Erythroblast (primary cell): ENCODE results near the gene CHID1.

Experiments
- DNase-seq, 2 experiments: peaks; one replicate each; lab custom pipeline; 2025; lab: John Stamatoyannopoulos, UW
- GATA1 ChIP-seq: IDR thresholded peaks from 2 replicates; pipeline ENCODE4 v1.6.1; 2011; ENCODE audit warnings: low read depth, mild to moderate bottlenecking, control low read depth, low read length, moderate library complexity
- POLR2A ChIP-seq: IDR thresholded peaks from 2 replicates; pipeline ENCODE4 v1.6.1; 2011; ENCODE audit warnings: mild to moderate bottlenecking, low read length

Gene CHID1

DNA sequence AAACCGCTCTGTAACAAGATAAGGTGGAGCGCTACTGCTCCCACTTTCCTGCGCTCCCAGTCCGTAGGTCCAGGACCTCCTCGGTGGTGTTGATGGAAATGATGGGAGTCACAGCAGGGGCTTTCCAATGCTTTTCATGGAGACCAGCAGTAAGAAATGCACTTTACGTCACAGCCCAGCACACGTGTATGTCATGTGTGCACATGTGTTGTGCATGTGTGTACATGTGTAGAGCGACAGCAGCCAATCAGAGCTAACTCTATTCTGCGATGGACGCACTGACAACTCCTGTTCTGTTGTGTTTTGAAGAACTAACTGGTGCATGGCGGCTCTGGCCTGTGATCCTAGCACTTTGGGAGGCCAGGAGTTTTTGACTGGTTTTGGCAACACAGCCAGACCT is 1.2 kb downstream of the CHID1 start:
- TF ChIP-seq GATA1 (no peak), POLR2A (no peak)

DNA sequence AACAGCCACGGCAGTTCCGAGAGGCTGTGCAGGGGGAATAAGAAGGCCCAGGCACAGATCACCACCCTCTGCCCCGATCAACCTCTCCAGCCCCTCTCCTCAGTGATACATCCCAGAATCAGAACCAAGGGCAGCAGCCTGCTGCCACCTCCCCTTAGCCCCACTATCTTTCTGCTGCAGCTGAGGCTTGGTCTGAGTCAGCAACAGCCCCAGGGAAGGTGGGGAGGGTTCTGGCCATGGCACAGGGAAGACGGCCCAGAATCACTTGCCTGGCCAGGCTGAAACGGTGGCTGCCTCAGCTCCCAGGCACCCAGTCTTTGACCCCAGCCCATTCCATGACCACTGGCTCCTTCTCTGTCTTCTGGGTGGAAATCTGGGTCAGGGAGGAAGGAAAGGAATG is 2.3 kb downstream of the CHID1 start:
- TF ChIP-seq POLR2A (peak; percentile 83), GATA1 (no peak)
- peak; percentile 95 for DNase-seq

More for the DNA sequence above, 1.2 kb downstream of the CHID1 start:
- DNase-seq, result no peak

DNA sequence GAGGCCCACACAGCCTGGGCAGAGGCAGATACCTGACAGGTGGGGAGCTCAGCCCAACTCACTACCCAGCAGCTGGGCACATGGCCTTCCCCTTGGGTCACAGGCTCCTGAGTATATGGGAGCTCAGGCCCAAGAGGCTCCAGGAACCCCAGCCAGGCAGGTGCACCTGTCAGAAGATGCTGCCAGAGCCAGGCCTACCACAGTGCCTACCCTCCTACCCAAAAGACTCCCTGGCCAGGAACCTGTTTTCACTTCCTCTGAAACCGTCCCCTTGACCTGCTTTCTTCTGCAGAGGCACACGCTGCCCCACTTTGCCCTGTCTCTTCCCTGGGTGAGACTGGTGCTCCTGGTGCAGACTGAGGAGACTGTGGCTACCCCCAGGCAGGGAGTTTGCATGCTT is 2.9 kb downstream of the CHID1 start:
- no peak for DNase-seq
- TF ChIP-seq POLR2A (no peak), GATA1 (no peak)

DNA sequence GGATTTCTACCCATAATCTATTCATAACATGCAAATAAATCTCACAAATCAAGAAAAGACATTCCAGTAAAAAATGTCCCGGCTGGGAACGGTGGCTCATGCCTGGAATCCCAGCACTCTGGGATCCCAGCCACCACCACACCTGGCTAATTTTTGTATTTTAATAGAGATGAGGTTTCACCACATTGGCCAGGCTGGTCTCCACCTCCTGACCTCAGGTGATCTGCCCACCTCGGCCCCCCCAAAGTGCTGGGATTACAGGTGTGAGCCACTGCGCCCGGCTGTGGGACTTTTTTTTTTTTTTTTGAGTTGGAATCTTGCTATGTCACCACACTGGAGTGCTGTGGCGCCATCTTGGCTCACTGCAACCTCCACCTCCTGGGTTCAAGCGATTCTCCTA is 4.7 kb downstream of the CHID1 start:
- TF ChIP-seq GATA1, result no peak
- no peak for TF ChIP-seq POLR2A
- no peak for DNase-seq

DNA sequence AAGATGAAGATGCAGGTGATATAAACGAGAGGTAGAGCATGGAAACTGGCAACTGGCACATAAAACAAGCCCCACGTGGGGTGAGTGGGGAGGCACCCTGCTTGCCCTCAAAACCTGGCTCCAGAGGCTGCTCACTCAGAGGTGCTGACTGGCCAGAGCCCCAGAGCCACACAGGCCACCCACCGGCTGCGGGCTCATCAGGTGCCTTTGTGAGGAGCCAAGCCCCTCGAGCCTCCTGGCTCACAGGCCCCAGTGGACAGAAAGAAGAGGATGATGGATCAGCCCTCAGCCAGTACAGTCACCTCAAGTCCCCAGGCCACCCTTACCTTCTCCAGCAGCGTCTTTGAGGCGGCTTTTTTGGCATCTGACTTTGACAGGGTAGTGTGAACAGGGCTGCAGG is 6.2 kb downstream of the CHID1 start:
- TF ChIP-seq POLR2A (no peak), GATA1 (no peak)
- DNase-seq, result no peak

DNA sequence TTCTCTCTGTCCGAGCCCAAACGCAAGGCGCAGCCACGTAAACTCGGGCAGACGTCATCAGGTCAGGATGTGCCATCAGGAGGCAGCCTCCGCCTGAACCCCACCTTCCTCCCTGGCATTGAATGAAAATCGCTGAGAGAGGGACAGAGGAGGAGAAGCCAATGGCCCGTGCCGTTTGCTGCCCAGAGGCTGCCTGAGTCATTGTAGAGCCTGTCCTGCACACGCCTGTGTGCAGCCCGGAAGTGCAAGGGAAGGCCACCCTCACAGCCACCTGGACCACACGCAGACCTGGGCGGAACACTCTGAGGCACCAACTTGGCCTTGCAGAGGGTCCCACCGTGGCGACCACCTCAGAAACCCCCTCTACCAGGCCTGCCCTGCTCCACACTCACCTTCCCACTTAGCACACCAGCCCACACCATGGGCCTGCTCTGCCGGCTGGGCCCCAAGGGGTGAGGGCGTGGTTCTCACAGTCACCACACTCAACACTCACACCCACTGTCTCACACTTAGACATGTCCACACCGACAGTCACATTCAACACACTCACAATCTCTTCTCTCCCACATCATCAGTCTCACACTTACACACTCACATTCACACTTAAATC is 9.1 kb downstream of the CHID1 start:
- TF ChIP-seq POLR2A (no peak), GATA1 (no peak)
- no peak for DNase-seq

DNA sequence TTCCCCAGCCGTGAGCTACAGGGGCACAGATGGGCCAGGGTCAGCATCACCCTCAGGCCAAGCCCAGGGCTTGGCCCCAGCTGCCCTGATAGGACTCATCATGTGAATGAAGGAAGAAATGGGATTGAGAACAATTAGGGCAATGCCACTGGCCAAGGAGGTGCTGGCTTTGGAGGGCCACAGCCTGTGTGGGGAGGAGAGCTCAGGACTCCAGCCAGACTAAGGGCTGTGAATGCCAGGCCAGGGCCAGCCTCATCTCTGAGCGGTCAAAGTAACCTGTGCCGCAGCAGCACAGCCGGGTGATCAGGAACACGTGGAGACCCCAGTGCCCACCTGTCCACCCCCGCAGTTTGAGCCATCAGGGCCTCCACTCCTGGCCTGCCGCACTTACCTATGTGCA is 10.1 kb downstream of the CHID1 start:
- no peak for DNase-seq
- TF ChIP-seq GATA1 (no peak), POLR2A (no peak)

DNA sequence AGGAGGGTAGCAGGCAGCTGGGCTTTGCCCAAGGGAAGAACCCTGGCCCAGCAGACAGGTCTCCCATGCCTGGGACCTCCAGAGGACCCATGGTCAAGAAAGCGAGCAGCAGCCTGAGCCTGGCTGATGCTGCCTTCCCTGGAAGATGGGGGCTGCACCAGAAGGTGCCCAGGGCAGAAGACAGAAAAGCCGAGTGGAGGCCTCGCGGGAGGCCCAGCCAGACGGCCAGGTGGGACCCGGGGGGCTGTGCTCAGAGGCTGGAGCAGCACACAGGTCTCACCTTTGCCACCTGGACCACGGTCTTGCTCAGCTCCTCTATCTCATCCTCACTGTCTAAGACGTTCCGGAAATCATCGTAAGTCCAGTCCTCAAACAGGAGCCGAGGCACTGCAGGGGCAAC is 10.9 kb downstream of the CHID1 start:
- no peak for DNase-seq
- no peak for TF ChIP-seq POLR2A
- TF ChIP-seq GATA1, result no peak

DNA sequence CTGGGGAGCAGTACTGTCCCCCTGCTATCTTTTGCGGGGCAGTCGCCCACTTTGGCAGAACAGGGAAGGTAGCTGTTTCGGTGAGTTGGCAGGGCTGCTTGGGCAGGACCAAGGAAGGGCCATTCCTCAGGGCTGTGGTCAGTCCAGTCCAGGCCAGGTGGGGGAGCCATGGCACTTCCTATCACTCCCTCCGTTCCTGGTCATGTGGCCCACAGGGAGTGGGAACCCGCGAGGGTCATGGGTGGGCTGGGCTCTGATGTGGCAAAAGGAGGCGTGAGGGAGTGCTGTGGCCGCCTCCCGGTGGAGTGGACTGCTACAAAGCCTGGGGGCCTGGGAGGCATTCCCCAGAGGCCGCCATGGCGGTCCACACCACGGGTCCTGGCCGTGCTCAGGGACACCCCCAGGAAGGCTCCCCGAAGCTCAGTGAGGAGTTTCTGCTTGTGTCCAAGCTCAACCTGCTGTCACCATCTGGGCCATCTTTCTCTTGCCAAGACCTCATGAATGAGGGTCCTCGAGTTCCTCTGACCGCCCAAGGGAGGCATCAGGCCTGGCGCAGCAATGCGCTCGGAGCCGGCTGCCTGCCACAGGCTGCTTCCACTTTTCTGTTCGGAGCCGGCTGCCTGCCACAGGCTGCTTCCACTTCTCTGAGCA is 11.9 kb downstream of the CHID1 start:
- TF ChIP-seq POLR2A, result no peak
- TF ChIP-seq GATA1, result no peak
- DNase-seq, result peak; percentile 37 to 56

DNA sequence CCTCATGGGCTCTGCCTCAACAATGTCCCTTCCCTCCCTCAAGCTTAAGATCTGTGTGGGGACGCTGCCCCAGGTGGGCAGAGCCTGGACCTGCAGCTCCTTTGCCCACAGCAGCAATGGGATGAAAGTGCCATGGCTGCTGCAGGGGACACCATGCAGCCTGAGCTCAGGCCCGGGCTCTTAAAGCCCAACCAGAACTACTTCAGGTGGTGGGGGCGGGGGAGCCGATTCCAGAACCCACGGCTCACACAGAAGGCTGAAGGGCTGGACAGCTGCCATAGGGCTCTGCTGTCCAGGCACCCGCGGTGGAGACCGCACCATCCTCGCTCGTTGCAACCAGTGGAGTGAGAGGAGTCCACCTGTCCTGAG is 12.5 kb downstream of the CHID1 start:
- DNase-seq, result peak; percentile 38 to 49
- no peak for TF ChIP-seq GATA1
- peak; percentile 3 for TF ChIP-seq POLR2A

DNA sequence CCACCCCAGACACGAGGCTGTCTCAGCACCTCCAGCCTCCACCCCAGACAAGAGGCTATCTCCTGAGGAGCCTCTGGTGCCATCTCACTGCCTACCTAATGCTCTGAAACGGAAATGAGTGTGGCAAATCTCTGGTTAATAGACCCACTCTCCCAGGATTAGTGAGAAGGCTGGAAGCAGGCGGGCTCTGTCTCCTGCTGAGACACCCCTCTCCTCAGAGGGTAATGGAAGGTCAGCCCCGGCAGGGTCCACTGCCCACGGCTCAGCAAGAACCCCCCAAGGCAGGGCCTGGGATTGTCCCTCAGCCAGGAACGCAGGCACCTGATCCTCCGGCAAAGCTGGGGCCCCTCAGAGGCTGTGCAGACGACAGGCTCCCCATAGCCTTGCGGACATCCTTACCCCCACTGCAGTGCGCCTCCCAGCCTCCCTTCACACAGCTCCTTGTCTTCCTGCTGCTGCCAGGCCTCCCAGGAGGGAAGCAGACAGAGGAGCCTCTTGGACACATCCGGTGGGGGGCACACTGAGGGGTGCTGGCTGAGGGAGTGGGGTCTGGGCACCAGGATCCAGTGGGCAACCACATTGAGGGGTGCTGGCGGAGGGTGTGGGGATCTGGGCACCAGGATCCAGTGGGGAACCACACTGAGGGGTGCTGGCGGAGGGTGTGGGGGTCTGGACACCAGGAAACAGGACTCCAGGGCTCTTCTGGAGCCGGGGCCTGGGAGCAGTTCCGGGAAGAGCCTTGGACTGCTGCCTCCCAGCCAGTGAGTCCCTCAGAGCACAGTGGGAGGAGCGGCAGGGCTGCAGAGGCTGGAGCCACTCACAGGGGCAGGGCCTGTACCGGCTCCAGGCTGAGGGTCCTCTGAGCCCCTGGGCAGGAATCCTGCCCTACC is 13.1 kb downstream of the CHID1 start:
- TF ChIP-seq GATA1 (no peak), POLR2A (peak; percentile 9)
- DNase-seq, result no peak

DNA sequence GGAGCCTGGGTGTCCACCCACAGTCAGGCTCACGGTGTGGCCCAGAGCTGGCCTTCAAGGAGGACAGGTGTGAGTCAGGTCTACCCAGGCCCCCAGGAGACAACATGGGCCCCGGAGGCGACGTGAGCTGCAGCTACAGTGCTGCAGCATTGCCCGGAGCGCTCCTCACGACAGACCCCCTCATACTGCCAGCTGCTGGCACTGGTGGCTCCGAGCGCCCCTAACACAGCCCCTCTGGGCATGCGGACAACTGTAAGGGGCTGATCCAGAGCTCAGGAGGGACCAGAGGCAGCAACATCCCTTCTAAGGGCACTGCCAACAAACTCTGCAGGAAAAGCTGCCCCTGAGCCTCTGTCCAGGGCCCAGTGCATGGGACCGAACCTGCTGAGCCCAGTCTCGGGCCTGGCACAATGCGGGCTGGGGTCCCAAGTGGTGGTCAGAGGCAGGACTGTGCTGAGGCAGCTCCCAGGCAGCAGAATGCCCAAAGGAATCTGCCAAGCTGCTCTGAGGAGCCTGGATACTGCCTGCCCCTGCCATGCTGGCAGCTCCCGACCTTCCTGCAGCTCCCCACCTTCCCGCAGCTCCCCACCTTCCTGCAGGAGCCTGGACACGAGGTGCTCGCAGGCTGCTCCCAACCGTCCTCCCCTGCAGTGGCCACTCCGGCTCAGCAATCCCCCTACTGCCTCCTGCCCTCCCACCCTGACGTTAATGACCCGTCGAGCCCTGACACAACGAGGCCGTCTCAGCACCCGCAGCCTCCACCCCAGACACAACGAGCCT is 15.1 kb downstream of the CHID1 start:
- no peak for DNase-seq
- TF ChIP-seq POLR2A, result no peak
- no peak for TF ChIP-seq GATA1

DNA sequence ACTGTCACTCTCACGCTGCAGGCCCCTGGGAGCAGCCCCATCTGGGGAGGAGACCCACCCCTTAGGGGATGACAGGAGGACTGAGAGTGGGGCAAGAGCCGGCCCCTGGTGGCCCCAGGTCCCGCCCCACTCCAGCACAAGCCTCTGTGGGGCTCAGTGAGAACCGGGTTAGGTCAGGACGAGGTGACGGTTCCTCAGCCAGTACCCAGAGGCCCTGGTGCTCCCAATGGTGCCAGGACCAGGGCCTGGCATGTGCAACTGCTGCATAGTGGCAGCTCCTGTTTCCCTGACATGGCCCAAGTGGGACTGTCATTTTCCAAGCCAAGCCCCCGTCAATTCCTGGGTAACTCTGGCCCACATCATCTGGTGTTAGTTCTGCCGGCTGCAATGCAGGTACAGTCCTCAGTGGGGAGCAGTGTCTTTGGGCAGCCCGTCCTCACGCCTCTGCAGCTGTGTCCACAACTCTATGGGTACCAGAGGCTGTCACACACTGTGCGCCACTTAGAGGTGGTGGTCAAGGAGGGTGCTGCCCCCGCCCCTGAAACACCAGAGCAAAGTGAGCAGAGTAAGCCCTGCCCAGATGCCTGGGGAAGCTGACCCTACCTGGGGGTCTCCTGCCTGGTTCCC is 15.9 kb downstream of the CHID1 start:
- no peak for DNase-seq
- TF ChIP-seq POLR2A, result no peak
- no peak for TF ChIP-seq GATA1
